ENCODE results near the gene KCNQ1. TPM values are rescaled to one million over a fixed set of nuclear protein-coding genes. Genes with fewer than 3 reads are reported as not detected.

KCNQ1 gene
- polyA plus RNA-seq, 1 donor from 2014 or later, result not detected

DNA sequence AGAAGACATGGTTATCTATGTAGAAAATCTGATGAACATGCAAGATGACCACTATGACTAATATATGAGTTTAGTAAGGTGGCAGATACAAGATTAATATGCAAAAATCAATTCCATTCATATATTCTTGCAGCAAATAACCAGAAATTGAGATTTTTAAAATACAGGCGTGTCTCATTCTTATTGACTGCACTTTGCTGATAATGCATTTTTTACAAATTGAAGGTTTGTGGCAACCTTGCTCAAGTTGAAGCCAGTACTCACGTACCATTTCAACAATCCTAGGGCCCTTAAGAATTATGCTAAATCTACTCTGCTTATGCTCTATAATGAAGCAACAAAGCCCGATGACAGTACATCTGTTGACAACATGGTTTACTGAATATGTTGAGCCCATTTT lies 150.4 kb downstream of the KCNQ1 start:
- Histone ChIP-seq H3K27ac (ENCODE audit: low read length) (no peak overlapping the region), H3K79me2 (replicated peaks; ENCODE audit: insufficient read depth, low read length) (no peaks in the 10 kb centered on the region), H3K36me3 (ENCODE audit: insufficient read depth, low read length) (no peaks in the 10 kb centered on the region), H3K27me3 (ENCODE audit: insufficient read depth, low read depth, low read length) (no peaks in the 10 kb centered on the region), H3K9ac (ENCODE audit: low read length) (no peak overlapping the region), H3K4me3 (ENCODE audit: low read length) (no peak overlapping the region), H3K9me3 (ENCODE audit: low read length) (peaks cover 14% of the 10 kb centered on the region), H3K4me2 (ENCODE audit: low read length) (no peak overlapping the region), H2AFZ (ENCODE audit: low read depth, low read length) (no peak overlapping the region), H3K9me2 (ENCODE audit: insufficient read depth, low read length) (no peaks in the 10 kb centered on the region), H4K20me1 (ENCODE audit: insufficient read depth) (no peaks in the 10 kb centered on the region), H3F3A (ENCODE audit: insufficient read depth, low read length, poor library complexity, severe bottlenecking) (no peaks in the 10 kb centered on the region)
- TF ChIP-seq EZH2 (IDR thresholded peaks at IDR 0.05; ENCODE audit: borderline replicate concordance, insufficient read depth, low read length, poor library complexity, severe bottlenecking) (no peak), POLR2AphosphoS5 (IDR thresholded peaks at IDR 0.05) (no peak), EP300 (conservative IDR thresholded peaks at IDR 0.05; ENCODE audit: poor library complexity, severe bottlenecking) (no peak), TAF1 (IDR thresholded peaks at IDR 0.05; ENCODE audit: low read depth) (no peak), MXI1 (conservative IDR thresholded peaks at IDR 0.05; ENCODE audit: poor library complexity, severe bottlenecking) (no peak)

DNA sequence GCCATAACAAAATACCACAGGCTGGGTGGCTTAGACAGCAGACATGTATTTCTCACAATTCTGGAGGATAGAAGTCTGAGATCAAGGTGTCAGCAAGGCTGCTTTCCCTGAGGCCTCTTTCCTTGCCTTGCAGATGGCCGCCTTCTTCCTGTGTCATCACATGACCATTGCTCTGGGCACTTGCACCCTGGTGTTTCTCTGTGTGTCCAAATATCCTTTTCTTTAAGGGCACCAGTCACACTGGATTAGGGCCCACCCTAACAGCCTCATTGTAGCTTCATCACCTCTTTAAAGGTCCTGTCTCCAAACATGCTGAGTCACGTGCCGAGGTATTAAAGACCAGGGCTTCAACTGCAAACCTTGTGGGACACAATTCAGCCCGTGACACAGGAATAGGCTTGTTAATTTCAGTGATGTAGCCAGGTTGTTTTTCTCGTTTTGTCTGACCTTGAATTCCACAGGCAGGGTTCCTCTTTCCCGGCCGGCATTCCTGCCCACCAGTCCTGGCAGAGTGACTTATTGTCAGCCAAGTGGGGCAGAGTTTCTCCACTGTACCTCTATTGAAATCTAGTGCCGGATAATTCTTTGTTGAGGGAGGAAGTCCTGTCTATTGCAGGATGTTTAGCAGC lies 154.9 kb downstream of the KCNQ1 start:
- H2AFZ ChIP-seq (ENCODE audit: low read depth, low read length), result no peak overlapping the region
- no peaks in the 10 kb centered on the region for H3K36me3 ChIP-seq (ENCODE audit: insufficient read depth, low read length)
- H3K9me2 ChIP-seq (ENCODE audit: insufficient read depth, low read length), result no peaks in the 10 kb centered on the region
- no peaks in the 10 kb centered on the region for H4K20me1 ChIP-seq (ENCODE audit: insufficient read depth)
- H3K27ac ChIP-seq (ENCODE audit: low read length), result no peak overlapping the region
- H3K27me3 ChIP-seq (ENCODE audit: insufficient read depth, low read depth, low read length), result no peaks in the 10 kb centered on the region
- TF ChIP-seq TAF1 (IDR thresholded peaks at IDR 0.05; ENCODE audit: low read depth) (no peak), MXI1 (conservative IDR thresholded peaks at IDR 0.05; ENCODE audit: poor library complexity, severe bottlenecking) (no peak), EZH2 (IDR thresholded peaks at IDR 0.05; ENCODE audit: borderline replicate concordance, insufficient read depth, low read length, poor library complexity, severe bottlenecking) (no peak), EP300 (conservative IDR thresholded peaks at IDR 0.05; ENCODE audit: poor library complexity, severe bottlenecking) (no peak), SMC3 (conservative IDR thresholded peaks at IDR 0.05; ENCODE audit: poor library complexity) (no peak), POLR2AphosphoS5 (IDR thresholded peaks at IDR 0.05) (no peak), RAD21 (conservative IDR thresholded peaks at IDR 0.05) (no peak)
- TF ChIP-seq, protein P1, sequence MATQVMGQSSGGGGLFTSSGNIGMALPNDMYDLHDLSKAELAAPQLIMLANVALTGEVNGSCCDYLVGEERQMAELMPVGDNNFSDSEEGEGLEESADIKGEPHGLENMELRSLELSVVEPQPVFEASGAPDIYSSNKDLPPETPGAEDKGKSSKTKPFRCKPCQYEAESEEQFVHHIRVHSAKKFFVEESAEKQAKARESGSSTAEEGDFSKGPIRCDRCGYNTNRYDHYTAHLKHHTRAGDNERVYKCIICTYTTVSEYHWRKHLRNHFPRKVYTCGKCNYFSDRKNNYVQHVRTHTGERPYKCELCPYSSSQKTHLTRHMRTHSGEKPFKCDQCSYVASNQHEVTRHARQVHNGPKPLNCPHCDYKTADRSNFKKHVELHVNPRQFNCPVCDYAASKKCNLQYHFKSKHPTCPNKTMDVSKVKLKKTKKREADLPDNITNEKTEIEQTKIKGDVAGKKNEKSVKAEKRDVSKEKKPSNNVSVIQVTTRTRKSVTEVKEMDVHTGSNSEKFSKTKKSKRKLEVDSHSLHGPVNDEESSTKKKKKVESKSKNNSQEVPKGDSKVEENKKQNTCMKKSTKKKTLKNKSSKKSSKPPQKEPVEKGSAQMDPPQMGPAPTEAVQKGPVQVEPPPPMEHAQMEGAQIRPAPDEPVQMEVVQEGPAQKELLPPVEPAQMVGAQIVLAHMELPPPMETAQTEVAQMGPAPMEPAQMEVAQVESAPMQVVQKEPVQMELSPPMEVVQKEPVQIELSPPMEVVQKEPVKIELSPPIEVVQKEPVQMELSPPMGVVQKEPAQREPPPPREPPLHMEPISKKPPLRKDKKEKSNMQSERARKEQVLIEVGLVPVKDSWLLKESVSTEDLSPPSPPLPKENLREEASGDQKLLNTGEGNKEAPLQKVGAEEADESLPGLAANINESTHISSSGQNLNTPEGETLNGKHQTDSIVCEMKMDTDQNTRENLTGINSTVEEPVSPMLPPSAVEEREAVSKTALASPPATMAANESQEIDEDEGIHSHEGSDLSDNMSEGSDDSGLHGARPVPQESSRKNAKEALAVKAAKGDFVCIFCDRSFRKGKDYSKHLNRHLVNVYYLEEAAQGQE (IDR thresholded peaks at IDR 0.05; ENCODE audit: borderline replicate concordance), result no peak
- TF ChIP-seq, protein P2, sequence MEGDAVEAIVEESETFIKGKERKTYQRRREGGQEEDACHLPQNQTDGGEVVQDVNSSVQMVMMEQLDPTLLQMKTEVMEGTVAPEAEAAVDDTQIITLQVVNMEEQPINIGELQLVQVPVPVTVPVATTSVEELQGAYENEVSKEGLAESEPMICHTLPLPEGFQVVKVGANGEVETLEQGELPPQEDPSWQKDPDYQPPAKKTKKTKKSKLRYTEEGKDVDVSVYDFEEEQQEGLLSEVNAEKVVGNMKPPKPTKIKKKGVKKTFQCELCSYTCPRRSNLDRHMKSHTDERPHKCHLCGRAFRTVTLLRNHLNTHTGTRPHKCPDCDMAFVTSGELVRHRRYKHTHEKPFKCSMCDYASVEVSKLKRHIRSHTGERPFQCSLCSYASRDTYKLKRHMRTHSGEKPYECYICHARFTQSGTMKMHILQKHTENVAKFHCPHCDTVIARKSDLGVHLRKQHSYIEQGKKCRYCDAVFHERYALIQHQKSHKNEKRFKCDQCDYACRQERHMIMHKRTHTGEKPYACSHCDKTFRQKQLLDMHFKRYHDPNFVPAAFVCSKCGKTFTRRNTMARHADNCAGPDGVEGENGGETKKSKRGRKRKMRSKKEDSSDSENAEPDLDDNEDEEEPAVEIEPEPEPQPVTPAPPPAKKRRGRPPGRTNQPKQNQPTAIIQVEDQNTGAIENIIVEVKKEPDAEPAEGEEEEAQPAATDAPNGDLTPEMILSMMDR (IDR thresholded peaks at IDR 0.05; ENCODE audit: poor library complexity, severe bottlenecking), result no peak
- no peaks in the 10 kb centered on the region for H3K79me2 ChIP-seq (replicated peaks; ENCODE audit: insufficient read depth, low read length)
- no peaks in the 10 kb centered on the region for H3F3A ChIP-seq (ENCODE audit: insufficient read depth, low read length, poor library complexity, severe bottlenecking)
- no peak overlapping the region for H3K4me3 ChIP-seq (ENCODE audit: low read length)
- no peak overlapping the region for H3K9ac ChIP-seq (ENCODE audit: low read length)
- peaks cover 11% of the 10 kb centered on the region for H3K9me3 ChIP-seq (ENCODE audit: low read length)
- no peak overlapping the region for H3K4me2 ChIP-seq (ENCODE audit: low read length)

All from neural cell (in vitro differentiated cells).